SW480 (cell line): ENCODE results near the gene SPATA6L.
A peak's percentile ranks its signal among the peaks of the same experiment; 100 is the strongest.

ENCODE experiments used
- DNase-seq: peaks from one replicate; pipeline ENCODE4 v3.0.0-alpha.2; 2016; ENCODE audit warnings: low spot score

The SPATA6L gene

GRCh38 chr9:4584636-4585035 lies 81.6 kb downstream of the SPATA6L start:
- DNase-seq: no peak

GRCh38 chr9:4583001-4583400 lies 83.3 kb downstream of the SPATA6L start:
- DNase-seq: no peak

- DNase-seq: no peak
Measured at GRCh38 chr9:4581861-4582565, 84.3 kb downstream of the SPATA6L start.

DNA sequence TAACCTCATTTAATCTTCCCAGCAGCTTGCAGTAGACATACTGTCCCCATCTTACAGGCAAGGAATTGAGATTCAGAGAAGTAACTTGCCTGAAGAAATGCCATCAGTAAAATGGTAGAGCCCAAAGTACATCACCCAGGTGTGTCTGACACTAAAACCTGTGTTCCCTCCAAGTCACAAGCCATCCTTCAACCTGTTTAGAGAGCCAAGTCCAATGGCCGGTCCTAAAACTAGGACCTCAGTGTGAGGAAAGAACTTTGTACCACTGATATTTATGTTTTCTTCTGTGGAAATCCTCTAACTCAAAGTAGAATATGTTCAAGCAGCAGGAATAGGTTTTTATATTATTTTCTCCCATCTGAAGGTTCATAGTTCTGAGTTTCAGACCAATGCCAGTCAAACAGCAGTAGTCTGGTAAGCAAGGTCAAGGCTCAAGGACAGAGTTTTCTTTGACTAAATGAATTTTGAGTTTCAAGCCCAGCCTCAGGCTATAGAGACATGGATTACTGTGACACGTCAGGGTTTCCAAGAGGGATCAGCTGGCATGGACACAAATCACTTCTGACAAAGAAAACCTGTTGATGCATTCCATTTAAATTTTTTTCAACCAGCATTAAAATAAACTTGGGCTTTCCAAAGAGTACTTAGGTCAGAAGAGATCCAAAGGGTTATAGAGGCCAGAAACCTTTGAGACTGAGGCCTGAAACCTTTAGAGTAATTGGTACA lies 85.1 kb downstream of the SPATA6L start:
- DNase-seq: no peak

GRCh38 chr9:4579001-4579400 lies 87.3 kb downstream of the SPATA6L start:
- DNase-seq: no peak

DNA sequence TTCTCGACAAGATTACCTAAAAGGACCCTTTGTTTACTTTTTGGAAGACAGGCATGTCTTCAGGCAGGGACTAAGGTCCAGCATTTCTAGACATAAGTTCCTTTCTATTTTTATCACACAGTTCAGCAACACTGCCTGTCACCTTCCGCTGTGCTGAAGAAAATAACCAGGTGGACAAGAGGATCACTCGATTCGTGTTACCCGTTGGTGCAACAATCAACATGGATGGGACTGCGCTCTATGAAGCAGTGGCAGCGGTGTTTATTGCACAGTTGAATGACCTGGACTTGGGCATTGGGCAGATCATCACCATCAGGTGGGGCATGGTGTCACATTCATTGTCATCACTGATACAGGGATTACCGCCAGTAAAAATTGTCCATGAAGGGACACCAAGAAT lies 89.8 kb downstream of the SPATA6L start:
- DNase-seq: no peak

GRCh38 chr9:4575997-4576396 lies 90.3 kb downstream of the SPATA6L start:
- DNase-seq: no peak

GRCh38 chr9:4574657-4575243 lies 91.5 kb downstream of the SPATA6L start:
- DNase-seq: no peak

- DNase-seq: no peak
Measured at GRCh38 chr9:4573634-4574389, 92.5 kb downstream of the SPATA6L start.

DNA sequence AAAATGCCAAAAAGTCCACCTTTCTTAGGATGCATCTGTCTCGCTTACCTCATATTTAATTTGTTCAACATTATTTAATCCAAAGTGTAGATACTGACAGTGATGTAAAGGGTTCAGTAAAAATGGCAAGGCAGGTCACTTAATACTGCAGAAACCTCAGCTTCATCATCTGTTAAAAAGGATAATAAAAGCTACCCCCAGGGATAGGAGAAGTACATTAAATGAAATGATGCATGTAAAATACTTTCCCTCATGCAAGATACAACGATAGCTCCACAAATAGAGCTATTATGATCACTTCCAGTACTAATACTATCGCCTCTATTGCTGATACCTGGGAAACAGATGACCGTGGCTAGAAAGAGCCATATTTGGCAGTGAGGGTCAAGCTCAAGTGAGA lies 93.1 kb downstream of the SPATA6L start:
- DNase-seq: no peak

DNA sequence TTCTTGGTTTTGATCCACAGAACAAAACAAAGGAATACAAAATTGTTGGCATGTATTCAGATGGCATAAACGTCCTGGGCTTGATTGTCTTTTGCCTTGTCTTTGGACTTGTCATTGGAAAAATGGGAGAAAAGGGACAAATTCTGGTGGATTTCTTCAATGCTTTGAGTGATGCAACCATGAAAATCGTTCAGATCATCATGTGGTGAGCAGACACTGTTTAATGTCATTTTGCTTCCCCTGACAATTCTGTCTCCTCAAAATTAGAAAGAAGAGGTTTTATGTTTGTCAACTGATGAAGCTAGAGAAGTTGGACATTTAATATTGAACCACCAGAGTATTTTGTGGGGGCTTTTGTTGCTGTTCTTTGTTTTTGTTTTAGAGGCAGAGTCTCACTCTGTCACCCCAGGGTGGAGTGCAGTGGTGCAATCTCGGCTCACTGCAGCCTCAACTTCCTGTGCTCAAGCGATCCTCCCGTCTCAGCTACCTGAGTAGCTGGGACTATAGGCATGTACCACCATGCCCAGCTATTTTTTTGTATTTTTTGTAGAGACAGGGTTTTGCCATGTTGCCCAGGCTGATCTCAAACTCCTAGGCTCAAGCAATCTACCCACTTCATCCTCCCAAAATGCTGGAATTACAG lies 94.0 kb downstream of the SPATA6L start:
- DNase-seq: no peak

- peak; percentile 14 for DNase-seq
Measured at GRCh38 chr9:4569101-4569500, 97.2 kb downstream of the SPATA6L start.

- DNase-seq: no peak
Measured at GRCh38 chr9:4567601-4568000, 98.7 kb downstream of the SPATA6L start.

GRCh38 chr9:4566806-4567205 lies 99.5 kb downstream of the SPATA6L start:
- DNase-seq: no peak

- DNase-seq: no peak
Measured at GRCh38 chr9:4563105-4563504, 103.2 kb downstream of the SPATA6L start.

DNA sequence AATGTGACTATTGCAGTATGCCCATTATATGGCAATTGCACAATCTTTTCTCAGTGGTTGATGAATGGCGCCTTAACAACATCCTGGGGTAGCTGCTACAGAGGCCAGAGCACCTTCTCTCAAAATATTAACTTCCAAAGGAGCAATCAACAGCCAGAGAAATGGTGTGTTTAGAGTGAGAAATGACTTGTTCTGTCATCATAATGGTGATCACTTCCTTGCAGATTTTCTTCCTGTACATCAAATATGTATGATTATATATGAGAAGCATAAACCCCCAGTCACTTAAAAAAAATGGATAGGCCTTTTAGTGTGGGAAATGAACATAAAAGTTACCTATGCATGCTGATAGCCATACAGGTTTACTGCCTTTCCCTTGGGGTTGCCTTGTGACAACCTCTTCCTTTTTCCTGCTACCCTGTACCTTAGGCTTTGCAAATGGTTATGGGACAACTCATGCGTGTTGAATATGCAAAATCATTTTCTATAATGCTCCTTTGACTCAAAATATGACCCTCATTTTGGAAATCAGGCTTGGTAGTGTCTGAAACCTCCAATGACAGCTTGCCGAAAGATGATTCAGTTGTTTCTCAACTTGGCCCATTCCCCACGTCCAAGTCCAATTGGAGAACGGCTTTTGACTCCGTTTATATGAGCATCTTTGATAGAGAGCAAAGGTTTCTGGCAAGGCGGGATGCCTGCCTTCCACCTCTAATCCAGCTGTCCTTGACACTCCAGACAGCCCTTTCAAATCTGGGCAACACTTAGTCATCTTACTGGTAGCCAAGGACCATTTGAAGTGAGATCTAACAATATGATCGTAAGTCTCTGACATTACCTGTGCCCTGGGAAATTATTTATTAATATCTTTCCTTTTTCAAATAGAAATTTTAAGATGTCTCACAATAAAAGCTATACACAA lies 106.8 kb downstream of the SPATA6L start:
- no peak for DNase-seq

GRCh38 chr9:4558371-4558998 lies 107.8 kb downstream of the SPATA6L start:
- no peak for DNase-seq

GRCh38 chr9:4555236-4555635 lies 111.0 kb downstream of the SPATA6L start:
- peak; percentile 34 for DNase-seq

- DNase-seq: no peak
Measured at GRCh38 chr9:4553951-4554381, 112.3 kb downstream of the SPATA6L start.

- no peak for DNase-seq
Measured at GRCh38 chr9:4550777-4551484, 115.3 kb downstream of the SPATA6L start.
